Activated CD4-positive, CD25-positive, alpha-beta regulatory T cell treated with anti-CD3 and anti-CD28 coated beads, Interleukin-2, amount 50 U/mL, for 16 hours (primary cell): ENCODE results near the gene FAF2.
A peak's percentile ranks its signal among the peaks of the same experiment; 100 is the strongest.
"Not testable (repeated sequence)": the region's sequence is repeated elsewhere in the genome, so short reads cannot be mapped to it uniquely, and the experiment has no call there.

ENCODE experiments used
- DNase-seq: peaks from one replicate; pipeline ENCODE4 v3.0.0-alpha.2; 2020; ENCODE audit warnings: low read depth, low spot score

The FAF2 gene

GRCh38 chr5:176447978-176448608, at the start of gene FAF2:
TSS of gene FAF2 (plus strand) at chr5:176448385. CDS start at chr5:176448408, 23 bp downstream.
- DNase-seq, result peak; percentile 98

GRCh38 chr5:176400382-176401156, 47.6 kb upstream of the FAF2 start:
- DNase-seq, result no peak

GRCh38 chr5:176401281-176402205, 46.6 kb upstream of the FAF2 start:
- no peak for DNase-seq

GRCh38 chr5:176405656-176406435, 42.3 kb upstream of the FAF2 start:
- no peak for DNase-seq

GRCh38 chr5:176406436-176407052, 41.6 kb upstream of the FAF2 start:
- DNase-seq, result no peak

GRCh38 chr5:176407456-176408251, 40.5 kb upstream of the FAF2 start:
- DNase-seq, result no peak

GRCh38 chr5:176408252-176408573, 40.0 kb upstream of the FAF2 start:
- not testable (repeated sequence) for DNase-seq

- no peak for DNase-seq
Observed at GRCh38 chr5:176408590-176408989, 39.6 kb upstream of the FAF2 start.

GRCh38 chr5:176409765-176410164, 38.4 kb upstream of the FAF2 start:
- no peak for DNase-seq

- DNase-seq, result no peak
Observed at GRCh38 chr5:176410486-176411180, 37.6 kb upstream of the FAF2 start.

- no peak for DNase-seq
Observed at GRCh38 chr5:176412517-176413254, 35.5 kb upstream of the FAF2 start.

GRCh38 chr5:176413255-176413565, 35.0 kb upstream of the FAF2 start:
- DNase-seq, result no peak

- no peak for DNase-seq
Observed at GRCh38 chr5:176413709-176414191, 34.4 kb upstream of the FAF2 start.

GRCh38 chr5:176414704-176415103, 33.5 kb upstream of the FAF2 start:
- DNase-seq, result no peak

- no peak for DNase-seq
Observed at GRCh38 chr5:176415240-176415951, 32.8 kb upstream of the FAF2 start.

- DNase-seq, result peak; percentile 75
Observed at GRCh38 chr5:176415952-176416924, 31.9 kb upstream of the FAF2 start, which contains the start of gene CLTB. TSS of gene CLTB (minus strand) at chr5:176416539. CDS start at chr5:176416363, 176 bp downstream.

GRCh38 chr5:176416965-176417364, 31.2 kb upstream of the FAF2 start:
- no peak for DNase-seq
